CD4-positive, alpha-beta T cell treated with Interleukin-21 for 1 hour (primary cell): ENCODE data around the gene MADCAM1.
"Not testable (repeated sequence)": the region's sequence is repeated elsewhere in the genome, so short reads cannot be mapped to it uniquely, and the experiment has no call there.

Experiments
- DNase-seq: peaks from one replicate; pipeline ENCODE4 v3.0.0-alpha.2; 2020

Gene MADCAM1

GRCh38 chr19:496112-496665 is at the start of gene MADCAM1:
Gene MADCAM1 (plus strand): TSS chr19:496486. CDS start chr19:496500, 14 bp downstream.
- DNase-seq: no peak

GRCh38 chr19:447064-447426 is 49.2 kb upstream of the MADCAM1 start:
- DNase-seq: no peak

- DNase-seq: no peak
These were observed 48.3 kb upstream of the MADCAM1 start for GRCh38 chr19:447816-448560.

GRCh38 chr19:449916-450315 is 46.4 kb upstream of the MADCAM1 start:
- DNase-seq: no peak

- DNase-seq: not testable (repeated sequence)
These were observed 45.3 kb upstream of the MADCAM1 start for GRCh38 chr19:450912-451481.

GRCh38 chr19:452829-453228 is 43.5 kb upstream of the MADCAM1 start:
- DNase-seq: no peak

- no peak for DNase-seq
These were observed 42.7 kb upstream of the MADCAM1 start for GRCh38 chr19:453606-454005.

- DNase-seq: no peak
These were observed 41.1 kb upstream of the MADCAM1 start for GRCh38 chr19:455031-455705.

- no peak for DNase-seq
These were observed 40.3 kb upstream of the MADCAM1 start for GRCh38 chr19:455851-456546.

- DNase-seq: no peak
These were observed 39.7 kb upstream of the MADCAM1 start for GRCh38 chr19:456547-457110.

GRCh38 chr19:457636-458035 is 38.6 kb upstream of the MADCAM1 start:
- no peak for DNase-seq

GRCh38 chr19:458091-459042 is 37.9 kb upstream of the MADCAM1 start:
- no peak for DNase-seq

GRCh38 chr19:459724-460511 is 36.4 kb upstream of the MADCAM1 start:
- peak; percentile 5 for DNase-seq

- DNase-seq: no peak
These were observed 35.2 kb upstream of the MADCAM1 start, which contains the start of gene SHC2 for GRCh38 chr19:460877-461720. Gene SHC2 (minus strand): TSS chr19:461033. CDS start chr19:460996, 37 bp downstream.

GRCh38 chr19:461721-462551 is 34.4 kb upstream of the MADCAM1 start:
- peak; percentile 5 for DNase-seq

- no peak for DNase-seq
These were observed 32.6 kb upstream of the MADCAM1 start for GRCh38 chr19:463483-464207.

GRCh38 chr19:464208-464545 is 32.1 kb upstream of the MADCAM1 start:
- DNase-seq: no peak
